Measurements from ENCODE around the gene DDIT3.
"Not testable (repeated sequence)": the region's sequence is repeated elsewhere in the genome, so short reads cannot be mapped to it uniquely, and the experiment has no call there.

Gene DDIT3

DNA sequence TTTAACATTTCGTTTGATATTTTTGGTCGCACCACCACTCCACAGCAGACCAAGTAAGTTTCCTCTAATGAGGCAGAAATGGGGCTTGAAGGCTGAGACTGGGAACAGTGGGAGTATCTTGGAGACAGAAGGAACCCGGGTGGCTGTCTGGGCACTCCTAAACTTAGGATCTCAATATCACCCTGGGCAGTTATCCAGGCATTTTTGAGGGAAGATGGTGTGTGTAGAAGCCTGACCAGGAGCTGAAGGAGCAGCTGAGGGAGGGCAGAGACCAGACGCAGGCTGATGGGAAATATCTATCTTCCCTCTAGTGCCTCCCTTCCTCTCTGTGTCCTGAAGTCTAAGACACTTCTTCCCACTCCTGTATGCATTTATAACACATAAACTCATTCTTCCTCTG, 21.7 kb downstream of the DDIT3 start:
- TF ChIP-seq, protein P1, sequence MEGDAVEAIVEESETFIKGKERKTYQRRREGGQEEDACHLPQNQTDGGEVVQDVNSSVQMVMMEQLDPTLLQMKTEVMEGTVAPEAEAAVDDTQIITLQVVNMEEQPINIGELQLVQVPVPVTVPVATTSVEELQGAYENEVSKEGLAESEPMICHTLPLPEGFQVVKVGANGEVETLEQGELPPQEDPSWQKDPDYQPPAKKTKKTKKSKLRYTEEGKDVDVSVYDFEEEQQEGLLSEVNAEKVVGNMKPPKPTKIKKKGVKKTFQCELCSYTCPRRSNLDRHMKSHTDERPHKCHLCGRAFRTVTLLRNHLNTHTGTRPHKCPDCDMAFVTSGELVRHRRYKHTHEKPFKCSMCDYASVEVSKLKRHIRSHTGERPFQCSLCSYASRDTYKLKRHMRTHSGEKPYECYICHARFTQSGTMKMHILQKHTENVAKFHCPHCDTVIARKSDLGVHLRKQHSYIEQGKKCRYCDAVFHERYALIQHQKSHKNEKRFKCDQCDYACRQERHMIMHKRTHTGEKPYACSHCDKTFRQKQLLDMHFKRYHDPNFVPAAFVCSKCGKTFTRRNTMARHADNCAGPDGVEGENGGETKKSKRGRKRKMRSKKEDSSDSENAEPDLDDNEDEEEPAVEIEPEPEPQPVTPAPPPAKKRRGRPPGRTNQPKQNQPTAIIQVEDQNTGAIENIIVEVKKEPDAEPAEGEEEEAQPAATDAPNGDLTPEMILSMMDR (IDR thresholded peaks at IDR 0.05; ENCODE audit: control insufficient read depth, insufficient read depth, low read depth, low read length, missing control alignments): no peak
- DNase-seq (ENCODE audit: low read depth): no peak

DNA sequence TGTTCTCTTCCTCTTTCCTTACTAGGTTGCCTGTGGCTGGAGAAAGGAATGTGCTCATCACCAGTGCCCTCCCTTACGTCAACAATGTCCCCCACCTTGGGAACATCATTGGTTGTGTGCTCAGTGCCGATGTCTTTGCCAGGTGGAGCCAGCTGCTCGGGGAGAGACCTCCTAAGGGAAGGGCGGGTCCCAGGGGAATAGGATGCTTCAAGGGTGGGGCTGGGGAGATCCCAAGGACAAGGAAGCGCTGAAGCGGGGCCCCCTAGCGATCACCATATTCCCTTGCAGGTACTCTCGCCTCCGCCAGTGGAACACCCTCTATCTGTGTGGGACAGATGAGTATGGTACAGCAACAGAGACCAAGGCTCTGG, 22.2 kb downstream of the DDIT3 start:
- no peak overlapping the region for H3K4me3 ChIP-seq (ENCODE audit: control insufficient read depth, low read depth, low read length)
- TF ChIP-seq, protein P1 (IDR thresholded peaks at IDR 0.05; ENCODE audit: control insufficient read depth, insufficient read depth, low read depth, low read length, missing control alignments): no peak
- DNase-seq (ENCODE audit: low read depth): no peak

More for the DNA sequence above, 21.7 kb downstream of the DDIT3 start:
- H3K4me3 ChIP-seq (ENCODE audit: control insufficient read depth, low read depth, low read length): no peak overlapping the region

DNA sequence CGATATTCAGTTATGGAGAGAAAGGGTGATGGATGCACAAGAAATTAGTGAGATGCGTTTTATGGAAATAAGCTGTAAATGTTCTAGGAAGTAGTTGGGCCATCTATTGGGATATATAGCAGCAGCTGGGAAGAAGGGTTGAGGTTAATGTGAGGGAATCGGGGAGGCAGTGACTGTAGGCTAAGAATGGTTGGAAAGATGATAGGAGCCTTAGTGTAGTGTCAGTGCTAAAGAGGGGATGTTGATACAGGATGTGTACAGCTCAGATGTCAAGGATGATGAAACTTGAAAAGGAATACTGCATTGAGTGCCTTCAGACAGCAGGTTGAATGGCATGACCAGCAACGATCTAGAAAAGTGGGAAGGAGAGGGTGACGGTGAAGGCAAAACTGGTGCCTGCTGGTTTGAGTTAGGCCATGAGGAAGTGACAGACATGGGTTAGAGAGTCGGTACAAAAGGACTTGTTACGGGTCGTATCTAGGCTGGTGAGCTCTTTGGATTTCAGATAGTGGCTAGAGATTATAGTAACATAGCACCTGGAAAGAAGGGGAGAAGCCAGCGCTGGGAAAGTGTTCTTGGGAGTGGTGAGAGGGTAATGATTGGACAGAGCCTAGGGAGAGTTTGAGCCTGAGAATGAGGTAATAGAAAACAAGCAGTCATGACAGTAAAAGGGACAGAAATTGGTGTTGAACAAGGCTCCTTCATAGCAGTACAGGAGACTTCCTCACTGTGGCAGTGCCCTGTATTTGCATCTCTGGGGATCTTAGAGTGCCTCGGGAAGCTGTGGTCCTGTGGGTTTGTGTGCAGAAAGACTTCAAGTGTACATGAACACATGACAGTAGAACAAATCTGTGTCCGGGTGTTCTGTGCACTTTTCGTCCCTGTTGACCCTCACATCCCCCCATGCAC, 22.8 kb downstream of the DDIT3 start:
- TF ChIP-seq, protein P1 (IDR thresholded peaks at IDR 0.05; ENCODE audit: control insufficient read depth, insufficient read depth, low read depth, low read length, missing control alignments): no peak
- H3K4me3 ChIP-seq (ENCODE audit: control insufficient read depth, low read depth, low read length): no peak overlapping the region
- DNase-seq (ENCODE audit: low read depth): no peak

DNA sequence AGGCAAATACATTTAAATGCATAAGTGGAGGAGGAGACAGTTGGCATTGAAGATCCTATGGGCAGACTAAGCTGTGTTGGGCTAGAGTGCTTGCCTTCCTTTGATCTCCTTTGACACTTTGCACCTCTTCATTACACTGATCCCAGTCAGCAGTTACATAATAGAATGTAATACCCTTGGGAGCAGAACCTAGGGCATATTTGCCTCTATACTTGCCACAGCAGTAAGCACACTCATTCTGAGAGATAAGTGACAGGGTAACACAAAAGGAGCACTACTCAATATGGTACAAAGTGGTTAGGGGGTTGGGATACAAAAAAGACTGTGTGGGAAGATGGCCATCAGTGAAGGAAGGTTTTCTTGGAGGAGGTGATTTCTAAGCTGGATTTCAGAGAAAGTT, 23.5 kb downstream of the DDIT3 start:
- no peak for DNase-seq (ENCODE audit: low read depth)
- TF ChIP-seq, protein P1 (IDR thresholded peaks at IDR 0.05; ENCODE audit: control insufficient read depth, insufficient read depth, low read depth, low read length, missing control alignments): no peak
- no peak overlapping the region for H3K4me3 ChIP-seq (ENCODE audit: control insufficient read depth, low read depth, low read length)

DNA sequence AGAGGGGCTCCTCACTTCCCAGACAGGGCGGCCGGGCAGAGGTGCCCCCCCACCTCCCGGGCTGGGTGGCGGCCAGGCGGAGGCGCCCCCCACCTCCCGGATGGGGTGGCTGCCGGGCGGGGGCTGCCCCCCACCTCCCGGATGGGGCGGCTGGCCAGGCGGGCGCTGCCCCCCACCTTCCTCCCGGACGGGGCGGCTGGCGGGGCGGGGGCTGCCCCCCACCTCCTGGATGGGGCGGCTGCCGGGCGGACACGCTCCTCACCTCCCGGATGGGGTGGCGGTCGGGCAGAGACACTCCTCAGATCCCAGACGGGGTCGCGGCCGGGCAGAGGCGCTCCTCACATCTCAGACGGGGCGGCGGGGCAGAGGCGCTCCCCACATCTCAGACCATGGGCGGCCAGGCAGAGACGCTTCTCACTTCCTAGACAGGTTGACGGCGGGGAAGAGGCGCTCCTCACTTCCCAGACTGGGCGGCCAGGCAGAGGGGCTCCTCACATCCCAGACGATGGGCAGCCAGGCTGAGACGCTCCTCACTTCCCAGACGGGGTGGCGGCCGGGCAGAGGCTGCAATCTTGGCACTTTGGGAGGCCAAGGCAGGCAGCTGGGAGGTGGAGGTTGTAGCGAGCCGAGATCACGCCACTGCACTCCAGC, 25.1 kb downstream of the DDIT3 start:
- not testable (repeated sequence) for DNase-seq (ENCODE audit: low read depth); H3K4me3 ChIP-seq (ENCODE audit: control insufficient read depth, low read depth, low read length)

DNA sequence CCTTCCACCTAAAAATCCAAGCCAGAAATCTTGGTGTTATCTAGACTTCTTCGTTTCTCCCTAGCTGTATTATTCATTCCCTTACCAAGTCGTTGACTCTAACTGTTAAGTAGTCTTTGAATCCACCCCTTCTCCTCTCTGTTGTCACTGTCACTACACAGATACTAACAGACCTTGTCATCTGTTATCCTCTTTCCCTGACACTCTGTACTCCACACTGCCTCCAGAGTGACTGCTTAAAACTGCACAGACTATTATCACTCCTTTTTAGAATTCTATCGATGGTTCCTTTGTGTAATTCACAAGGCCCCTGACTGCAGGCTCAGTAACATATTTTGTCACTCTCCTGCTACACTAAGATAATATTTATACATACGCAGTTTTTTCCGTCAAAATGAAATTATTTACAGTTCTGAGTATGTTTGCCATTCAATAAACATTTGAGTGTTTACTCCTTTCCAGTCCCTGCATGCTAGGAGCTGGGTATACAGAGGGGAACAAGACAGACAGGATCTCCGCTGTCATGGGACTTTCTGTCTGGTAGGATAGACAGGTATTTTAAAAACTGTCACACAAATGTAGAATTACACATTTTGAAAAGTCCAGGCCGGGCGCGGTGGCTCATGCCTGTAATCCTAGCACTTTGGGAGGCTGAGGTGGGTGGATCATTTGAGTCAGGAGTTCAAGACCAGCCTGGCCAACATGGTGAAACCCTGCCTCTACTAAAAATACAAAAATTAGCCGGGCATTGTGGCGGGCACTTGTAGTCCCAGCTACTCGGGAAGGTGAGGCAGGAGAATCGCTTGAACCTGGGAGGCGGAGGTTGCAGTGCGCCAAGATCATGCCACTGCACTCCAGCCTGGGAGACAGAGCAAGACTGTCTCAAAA, 28.7 kb downstream of the DDIT3 start:
- H3K4me3 ChIP-seq (ENCODE audit: control insufficient read depth, low read depth, low read length): no peak overlapping the region
- TF ChIP-seq, protein P1 (IDR thresholded peaks at IDR 0.05; ENCODE audit: control insufficient read depth, insufficient read depth, low read depth, low read length, missing control alignments): no peak
- DNase-seq (ENCODE audit: low read depth): no peak
